ENCODE data around the gene BCO2. TPM values are rescaled to one million over a fixed set of nuclear protein-coding genes. Genes with fewer than 3 reads are reported as not detected.
"Not testable (repeated sequence)": the region's sequence is repeated elsewhere in the genome, so short reads cannot be mapped to it uniquely, and the experiment has no call there.

BCO2 gene
- total RNA-seq = 1 to 10 TPM; 3.6 to 5.3 TPM

- peak; percentile 85 to 95 for ATAC-seq
- Mint-ChIP-seq H3K27ac (peak within 1 kb of the TSS; percentile 2 to 69), H3K36me3 (no peaks in the 10 kb centered on the region), H3K9me3 (no peaks in the 10 kb centered on the region)
- DNase-seq (ENCODE audit: low spot score in 2 of 2) = peak in 1 of 2 donors; percentile 30
Observed at GRCh38 chr11:112174789-112175598, at the start of gene BCO2. BCO2 (plus strand) TSS chr11:112175512; CDS start chr11:112175602, 90 bp downstream.

- Mint-ChIP-seq H3K36me3 (no peaks in the 10 kb centered on the region), H3K9me3 (no peaks in the 10 kb centered on the region), H3K27ac (no peak overlapping the region)
- ATAC-seq (no peak), DNase-seq (ENCODE audit: low spot score in 2 of 2) (no peak)
Observed at GRCh38 chr11:112127056-112127455, 48.3 kb upstream of the BCO2 start.

GRCh38 chr11:112128483-112129121, 46.7 kb upstream of the BCO2 start:
- Mint-ChIP-seq H3K36me3 (no peaks in the 10 kb centered on the region), H3K9me3 (no peaks in the 10 kb centered on the region), H3K27ac (no peak overlapping the region)
- ATAC-seq (no peak), DNase-seq (ENCODE audit: low spot score in 2 of 2) (no peak)

- Mint-ChIP-seq H3K27ac (no peak overlapping the region), H3K36me3 (no peaks in the 10 kb centered on the region), H3K9me3 (no peaks in the 10 kb centered on the region)
- DNase-seq (ENCODE audit: low spot score in 2 of 2) (no peak), ATAC-seq (no peak)
Observed at GRCh38 chr11:112129656-112130055, 45.7 kb upstream of the BCO2 start.

- Mint-ChIP-seq H3K36me3 (no peaks in the 10 kb centered on the region), H3K9me3 (no peaks in the 10 kb centered on the region), H3K27ac (no peak overlapping the region)
- ATAC-seq (no peak), DNase-seq (ENCODE audit: low spot score in 2 of 2) (no peak)
Observed at GRCh38 chr11:112132737-112133136, 42.6 kb upstream of the BCO2 start.

- Mint-ChIP-seq H3K36me3 (no peaks in the 10 kb centered on the region), H3K27ac (no peak overlapping the region), H3K9me3 (no peaks in the 10 kb centered on the region)
- no peak for ATAC-seq
- DNase-seq (ENCODE audit: low spot score in 2 of 2) = no peak
Observed at GRCh38 chr11:112134473-112134872, 40.8 kb upstream of the BCO2 start.

GRCh38 chr11:112143597-112143996, 31.7 kb upstream of the BCO2 start:
- no peak for ATAC-seq
- H3K9me3 Mint-ChIP-seq = peaks cover 3 to 4% of the 10 kb centered on the region in 2 donors
- DNase-seq (ENCODE audit: low spot score in 2 of 2) = no peak
- no peak overlapping the region for H3K27ac Mint-ChIP-seq
- peaks cover 5 to 8% of the 10 kb centered on the region in 2 donors for H3K36me3 Mint-ChIP-seq

GRCh38 chr11:112150517-112150916, 24.8 kb upstream of the BCO2 start:
- H3K36me3 Mint-ChIP-seq = no peaks in the 10 kb centered on the region
- H3K9me3 Mint-ChIP-seq = no peaks in the 10 kb centered on the region
- no peak for DNase-seq (ENCODE audit: low spot score in 2 of 2)
- no peak for ATAC-seq
- no peak overlapping the region for H3K27ac Mint-ChIP-seq

GRCh38 chr11:112156153-112156955, 19.0 kb upstream of the BCO2 start:
- no peak for DNase-seq (ENCODE audit: low spot score in 2 of 2)

GRCh38 chr11:112156956-112157766, 18.2 kb upstream of the BCO2 start:
- H3K27ac Mint-ChIP-seq = no peak overlapping the region
- peaks cover 0 to 3% of the 10 kb centered on the region in 2 donors for H3K9me3 Mint-ChIP-seq
- ATAC-seq (peak; percentile 93 to 96), DNase-seq (ENCODE audit: low spot score in 2 of 2) (peak in 1 of 2 donors; percentile 20)
- peaks cover 4% of the 10 kb centered on the region in 2 donors for H3K36me3 Mint-ChIP-seq

More at GRCh38 chr11:112156153-112156955, 19.0 kb upstream of the BCO2 start:
- Mint-ChIP-seq H3K27ac (no peak overlapping the region), H3K9me3 (no peaks in the 10 kb centered on the region), H3K36me3 (no peaks in the 10 kb centered on the region)
- ATAC-seq = no peak

GRCh38 chr11:112159098-112160065, 15.9 kb upstream of the BCO2 start:
- peaks cover 0 to 5% of the 10 kb centered on the region in 2 donors for H3K9me3 Mint-ChIP-seq
- no peak for ATAC-seq
- H3K36me3 Mint-ChIP-seq = peaks cover 8 to 9% of the 10 kb centered on the region in 2 donors
- no peak for DNase-seq (ENCODE audit: low spot score in 2 of 2)
- no peak overlapping the region for H3K27ac Mint-ChIP-seq

GRCh38 chr11:112160091-112160848, 15.0 kb upstream of the BCO2 start:
- no peak for ATAC-seq
- Mint-ChIP-seq H3K36me3 (peaks cover 8 to 9% of the 10 kb centered on the region in 2 donors), H3K9me3 (peaks cover 0 to 5% of the 10 kb centered on the region in 2 donors), H3K27ac (no peak overlapping the region)
- DNase-seq (ENCODE audit: low spot score in 2 of 2) = no peak

GRCh38 chr11:112161012-112161411, 14.3 kb upstream of the BCO2 start:
- Mint-ChIP-seq H3K36me3 (peaks cover 8 to 9% of the 10 kb centered on the region in 2 donors), H3K27ac (no peak overlapping the region), H3K9me3 (peaks cover 0 to 5% of the 10 kb centered on the region in 2 donors)
- DNase-seq (ENCODE audit: low spot score in 2 of 2) = no peak
- ATAC-seq = no peak

- ATAC-seq = not testable (repeated sequence)
Observed at GRCh38 chr11:112162200-112162599, 13.1 kb upstream of the BCO2 start.

More at GRCh38 chr11:112162200-112162599, 13.1 kb upstream of the BCO2 start:
- DNase-seq (ENCODE audit: low spot score in 2 of 2); H3K9me3 Mint-ChIP-seq; H3K27ac Mint-ChIP-seq: not testable (repeated sequence)
- peaks cover 8 to 15% of the 10 kb centered on the region in 2 donors for H3K36me3 Mint-ChIP-seq

Measured in activated naive CD4-positive, alpha-beta T cell treated with anti-CD3 and anti-CD28 coated beads, Interleukin-2, amount 50 U/mL, for 72 hours (primary cell).